Activated naive CD4-positive, alpha-beta T cell (primary cell): ENCODE measurements around the gene RWDD3.

ENCODE experiments used
- DNase-seq, 4 experiments: peaks; one replicate each; lab custom pipeline; 2025; lab: John Stamatoyannopoulos, UW

RWDD3 gene

DNA sequence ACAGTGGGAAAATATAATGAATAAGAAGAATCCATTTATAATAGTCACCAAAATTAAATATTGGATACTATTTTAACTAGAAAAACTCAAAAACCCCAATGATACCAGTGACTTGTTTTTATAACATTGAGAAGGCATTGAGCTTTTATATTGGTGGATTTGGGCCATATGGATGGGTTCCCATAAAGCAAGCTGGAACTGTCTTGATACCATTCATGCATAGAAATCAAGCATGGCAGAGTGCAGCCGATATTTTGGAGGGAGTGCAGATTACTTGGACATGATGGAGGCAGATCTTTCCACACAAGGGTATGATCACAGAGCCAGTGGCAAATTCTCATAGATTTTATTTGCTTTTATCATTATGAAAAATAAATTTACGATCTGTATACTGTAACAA is 3.8 kb upstream of the RWDD3 start:
- no peak for DNase-seq

DNA sequence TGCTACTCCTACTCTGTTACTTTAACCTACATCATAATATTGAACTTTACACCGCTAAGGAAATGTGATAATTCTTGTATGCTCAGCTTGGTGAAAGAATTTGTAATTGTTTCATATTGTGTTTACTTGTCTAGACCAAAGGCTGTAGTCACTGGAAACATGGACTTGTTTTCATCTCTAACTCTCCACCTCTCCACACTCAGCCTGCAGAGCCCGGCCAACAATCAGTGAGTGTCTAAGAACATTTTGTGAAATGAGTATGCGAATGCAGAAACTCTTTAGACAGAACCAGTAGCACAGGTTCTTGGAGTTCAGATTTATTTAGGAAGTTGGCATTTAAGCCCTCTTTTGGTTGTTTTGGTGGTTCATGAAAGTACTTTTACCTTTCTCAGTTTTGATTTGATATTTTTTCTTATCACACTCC is 3.2 kb upstream of the RWDD3 start:
- DNase-seq, result no peak

DNA sequence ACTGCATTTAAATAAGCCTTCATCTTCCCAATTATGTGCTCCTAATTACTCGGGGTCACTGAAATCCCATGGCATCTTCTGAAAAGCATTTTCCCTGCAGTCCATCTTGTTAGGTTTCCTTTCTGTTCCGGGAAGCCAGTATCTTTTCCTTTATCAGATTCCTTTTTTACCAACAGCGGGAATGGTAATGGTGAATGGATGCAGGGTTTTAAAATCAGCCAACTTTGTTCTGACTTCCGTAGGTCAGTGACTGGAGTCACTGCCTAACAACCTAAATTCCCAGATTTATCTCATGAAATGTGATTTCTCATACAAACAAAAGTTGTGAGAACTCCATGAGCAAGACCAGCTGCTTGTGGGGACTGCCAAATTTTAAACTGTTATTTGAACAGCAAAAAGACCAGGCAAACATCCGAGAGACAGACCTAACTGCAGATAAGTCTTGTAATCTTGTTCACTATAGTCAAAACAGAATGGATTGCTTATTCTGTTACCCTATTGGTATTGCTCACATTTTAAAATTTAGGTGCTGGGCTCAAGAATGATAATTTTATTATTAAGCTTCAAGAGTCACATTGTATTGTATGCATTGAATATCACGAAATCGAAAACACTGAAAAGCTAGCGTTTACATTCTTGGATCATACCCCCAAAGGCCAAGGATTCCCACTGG is 1.2 kb upstream of the RWDD3 start:
- DNase-seq, result no peak

DNA sequence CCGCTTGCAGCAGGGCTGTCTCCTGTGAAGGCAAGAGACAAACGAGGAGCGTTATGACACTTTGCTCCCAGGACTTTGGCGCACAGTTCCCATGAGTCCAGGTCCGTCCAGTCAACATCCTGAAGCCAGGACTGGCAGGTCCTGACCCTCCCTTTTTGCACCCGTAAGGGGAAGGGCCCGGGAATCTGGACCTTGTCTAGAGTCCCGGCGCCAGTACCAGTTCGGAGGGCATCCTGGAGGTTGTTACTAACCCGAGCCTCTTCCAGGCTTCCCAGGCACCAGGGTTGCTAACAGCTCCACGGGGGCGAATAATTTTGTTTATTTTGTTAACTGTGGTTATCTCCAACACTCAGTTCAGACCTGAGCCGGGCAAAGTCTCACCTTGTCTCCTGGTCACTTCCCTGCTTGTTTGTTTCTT is 682 bp upstream of the RWDD3 start:
- DNase-seq, result no peak

DNA sequence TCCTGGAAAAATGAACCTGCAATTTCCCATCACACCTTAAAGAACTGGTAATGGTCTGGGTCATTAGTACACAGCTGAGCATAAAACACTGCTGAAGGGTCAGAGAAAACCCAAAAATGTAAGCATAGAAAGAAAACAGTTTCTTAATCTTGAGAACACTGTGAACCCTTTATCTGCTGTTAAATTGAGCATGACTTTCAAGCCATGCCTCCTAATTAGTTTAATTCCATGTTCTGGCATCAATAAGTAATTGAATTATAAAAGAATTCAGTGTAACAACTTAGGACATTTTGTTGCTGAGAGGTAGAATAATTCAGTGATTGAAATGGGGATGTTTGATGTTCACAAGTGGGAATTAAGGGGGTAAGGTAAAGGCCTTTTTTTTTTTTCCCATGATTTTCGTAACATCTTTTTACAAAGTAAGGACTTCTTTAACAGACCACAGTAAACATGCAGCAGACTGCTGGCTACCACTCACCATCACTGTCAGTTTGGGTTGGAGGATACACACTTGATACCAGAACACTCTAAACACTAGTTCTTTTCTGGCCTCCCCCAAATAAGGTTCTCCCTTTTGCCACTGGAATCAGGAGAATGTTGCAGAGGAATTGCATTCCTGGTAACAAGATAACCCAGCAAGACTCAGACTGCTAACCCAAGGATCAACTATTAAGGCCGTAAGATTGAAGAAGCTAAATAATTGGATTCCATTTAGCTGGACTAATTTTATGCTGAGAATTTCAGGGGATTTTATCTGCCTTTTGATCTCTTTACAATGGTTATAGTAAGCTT is 3.0 kb downstream of the RWDD3 start:
- no peak for DNase-seq

DNA sequence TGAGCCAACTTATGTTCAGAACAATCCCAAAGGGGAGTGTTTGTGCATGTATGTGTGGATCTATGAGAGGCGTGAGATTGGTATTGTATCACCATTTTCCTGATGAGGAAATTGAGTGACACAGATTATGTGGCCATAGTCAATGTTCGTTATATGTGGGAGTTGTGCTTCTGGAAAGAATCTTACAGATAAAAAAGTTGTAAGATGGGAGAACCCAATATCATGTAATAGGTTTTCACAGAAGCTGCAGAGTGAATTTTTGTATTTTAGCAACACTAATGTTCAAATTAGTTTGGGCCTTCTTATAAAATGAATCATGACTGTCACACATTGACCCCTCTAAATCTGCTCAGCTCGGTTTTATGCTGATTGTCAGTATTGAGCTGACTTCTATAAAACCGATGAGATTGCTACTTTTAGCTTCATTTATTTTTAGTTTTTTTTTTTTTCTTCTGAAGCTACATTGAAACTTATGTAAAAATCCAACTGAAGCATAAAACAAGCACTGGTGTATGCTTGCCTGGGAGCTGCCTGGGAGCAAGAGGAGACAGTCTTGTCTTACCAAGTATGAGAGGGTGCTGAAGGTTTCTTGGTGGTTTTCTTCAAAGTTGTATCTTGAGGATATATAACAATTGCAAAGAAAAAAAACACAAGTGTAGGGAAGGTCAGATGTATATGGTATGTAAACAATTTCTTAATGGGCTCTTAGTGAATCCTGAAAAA is 4.1 kb downstream of the RWDD3 start:
- no peak for DNase-seq

DNA sequence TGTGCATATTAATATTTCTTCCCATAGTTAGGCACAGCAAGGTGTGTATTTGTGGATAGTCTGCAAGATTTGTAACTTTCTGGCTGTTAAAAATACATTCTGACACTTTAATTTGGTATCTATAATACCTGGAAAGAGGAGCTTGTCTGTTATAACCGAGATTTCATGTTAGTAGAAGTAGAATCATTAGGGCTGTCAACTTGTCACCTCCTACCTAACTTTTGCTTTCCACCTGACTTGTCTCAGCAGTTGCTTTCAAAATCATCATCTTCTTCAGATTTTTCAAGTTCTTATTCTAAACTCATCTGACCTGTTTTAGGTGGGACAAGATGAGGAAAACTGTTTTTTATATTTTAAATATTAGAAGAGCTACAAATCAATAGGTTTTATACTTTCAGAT is 11.0 kb downstream of the RWDD3 start:
- DNase-seq, result no peak

DNA sequence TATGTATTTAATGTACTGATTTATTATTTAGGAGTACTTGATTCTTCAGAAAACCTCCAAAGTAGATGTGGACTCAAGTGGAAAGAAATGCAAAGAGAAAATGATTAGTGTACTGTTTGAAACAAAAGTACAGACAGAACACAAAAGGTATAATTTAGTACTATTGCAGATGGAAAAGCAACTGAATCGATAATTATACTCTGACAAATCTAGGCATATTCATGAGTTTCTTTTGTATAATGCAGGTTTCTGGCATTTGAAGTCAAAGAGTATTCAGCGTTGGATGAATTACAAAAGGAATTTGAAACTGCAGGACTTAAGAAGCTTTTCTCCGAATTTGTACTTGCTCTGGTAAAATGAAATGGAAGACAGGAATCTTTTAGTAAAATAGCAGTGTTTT is 12.5 kb downstream of the RWDD3 start:
- DNase-seq, result no peak

DNA sequence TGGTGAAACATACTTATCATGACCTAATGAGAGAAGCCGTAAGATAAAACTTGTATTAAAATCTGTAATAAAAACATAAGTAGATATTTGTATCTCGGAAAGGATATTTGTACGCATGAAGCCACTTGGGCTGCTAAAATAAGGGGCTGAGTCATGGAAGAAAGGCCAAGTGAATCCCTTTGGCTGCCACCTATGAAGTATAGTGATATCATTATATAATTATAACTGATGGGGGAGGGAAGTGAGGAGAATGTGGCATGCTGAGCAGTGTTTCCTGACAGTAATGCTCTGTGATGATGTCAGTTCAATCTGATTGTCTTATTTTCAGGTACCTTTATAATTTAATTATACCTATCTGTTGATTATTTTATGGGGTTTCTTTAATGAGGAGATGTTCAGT is 13.6 kb downstream of the RWDD3 start:
- DNase-seq, result no peak

DNA sequence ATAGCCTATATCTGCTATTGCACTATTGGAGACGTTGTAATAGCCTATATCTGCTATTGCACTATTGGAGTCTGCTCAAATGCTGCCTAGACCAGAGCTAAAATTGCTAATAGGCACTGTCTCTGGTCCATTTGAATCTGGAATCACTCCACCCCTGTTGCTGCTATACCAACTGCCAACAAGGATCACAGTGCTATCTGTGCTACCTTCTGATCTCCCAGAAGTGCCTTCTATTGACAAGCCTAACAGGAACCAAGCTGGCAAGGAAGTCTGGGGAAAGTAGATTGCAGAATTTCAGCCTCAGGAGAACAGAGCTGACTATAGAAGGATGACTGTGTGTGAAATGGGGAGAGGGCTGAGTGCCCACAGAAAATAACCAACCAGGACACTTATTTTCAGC is 15.9 kb downstream of the RWDD3 start:
- DNase-seq, result no peak

DNA sequence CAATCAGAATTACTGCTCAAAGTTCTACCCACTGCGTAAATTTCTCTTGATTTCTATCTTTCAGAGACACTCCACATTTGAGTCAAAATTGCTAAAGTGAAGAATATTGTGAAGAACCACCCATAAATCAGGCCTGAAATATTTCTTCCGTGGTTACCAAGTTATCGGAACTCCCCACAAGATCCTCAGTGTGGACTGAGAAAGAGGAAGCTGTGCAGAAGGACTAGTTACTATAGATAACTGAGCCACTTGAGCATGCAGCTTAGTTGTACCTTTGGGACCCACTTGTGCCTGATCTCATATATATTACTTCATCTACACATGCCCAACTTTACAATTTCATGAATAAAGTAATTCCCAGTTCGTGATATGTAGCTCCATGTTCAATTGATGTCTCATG is 18.4 kb downstream of the RWDD3 start:
- no peak for DNase-seq

DNA sequence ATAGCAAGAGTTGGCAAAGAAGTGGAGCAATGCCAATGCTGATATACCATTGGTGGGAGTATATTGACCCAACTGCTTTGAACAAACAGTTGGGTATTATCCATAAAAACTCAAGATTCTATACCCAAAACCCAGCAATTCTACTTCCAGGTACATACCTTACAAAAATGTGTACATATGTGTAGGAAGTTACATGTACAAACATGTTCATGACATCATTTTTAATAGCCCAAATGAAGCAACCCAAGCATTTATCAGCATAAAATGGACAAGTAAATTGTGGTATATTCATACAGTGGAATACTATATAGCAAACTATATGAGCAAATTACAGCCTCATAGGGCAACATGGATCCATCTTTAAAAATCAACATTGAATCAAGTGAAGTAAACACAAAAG is 20.9 kb downstream of the RWDD3 start:
- no peak for DNase-seq

DNA sequence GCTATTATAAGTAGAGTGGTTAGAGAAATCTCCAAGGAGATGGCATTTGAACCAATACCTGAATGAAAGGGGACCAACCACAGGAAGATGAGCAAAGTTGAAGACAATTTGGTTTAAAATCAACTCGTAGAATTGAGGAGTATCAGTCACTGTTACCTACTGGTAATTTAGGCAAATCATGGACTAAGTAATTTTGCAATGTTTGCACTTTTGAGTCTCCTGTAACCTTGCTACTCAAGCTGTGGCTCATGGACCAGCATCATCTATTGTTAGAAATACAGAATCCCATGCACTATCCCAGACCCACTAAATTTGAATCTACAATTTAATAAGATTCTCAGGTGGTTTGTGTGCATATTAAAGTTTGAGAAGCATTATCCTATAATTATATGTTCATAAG is 21.8 kb downstream of the RWDD3 start:
- no peak for DNase-seq

DNA sequence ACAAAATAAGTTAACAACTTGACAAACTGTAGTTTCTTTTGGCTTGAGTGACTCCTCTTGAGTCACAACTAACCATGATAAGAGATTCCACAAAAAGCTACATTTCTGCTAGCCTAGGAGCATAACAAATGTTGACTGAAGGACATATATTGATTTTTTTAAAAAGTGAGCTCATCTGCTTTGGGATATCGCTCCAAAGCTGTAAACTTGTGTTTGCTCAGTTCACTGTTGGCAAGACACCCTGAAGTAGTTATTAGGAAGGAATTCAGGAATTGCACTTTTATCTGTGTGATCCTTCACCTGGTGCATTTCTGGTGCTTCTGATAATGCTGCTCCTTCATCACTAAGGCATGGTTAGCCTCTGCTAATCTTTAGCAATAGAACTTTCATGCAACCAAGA is 23.7 kb downstream of the RWDD3 start:
- no peak for DNase-seq

DNA sequence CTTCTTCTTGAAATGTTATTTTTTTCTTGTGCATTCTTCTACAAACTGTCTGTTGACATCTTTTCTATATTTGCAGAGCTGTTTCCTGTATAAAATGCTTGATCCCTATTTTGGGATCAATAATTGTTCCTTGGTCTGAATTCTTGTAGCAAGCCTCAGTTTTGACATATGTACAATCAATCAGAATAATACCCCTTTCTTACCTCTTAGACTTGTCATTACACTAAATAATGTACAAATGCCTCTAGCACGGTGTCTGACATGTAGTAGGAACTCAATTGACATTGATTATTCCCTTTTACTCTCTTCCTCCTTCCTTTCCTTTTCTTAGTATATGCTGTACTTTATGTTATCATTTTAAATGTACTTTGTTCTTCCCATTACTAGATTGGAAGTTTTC is 25.2 kb downstream of the RWDD3 start:
- DNase-seq, result no peak

DNA sequence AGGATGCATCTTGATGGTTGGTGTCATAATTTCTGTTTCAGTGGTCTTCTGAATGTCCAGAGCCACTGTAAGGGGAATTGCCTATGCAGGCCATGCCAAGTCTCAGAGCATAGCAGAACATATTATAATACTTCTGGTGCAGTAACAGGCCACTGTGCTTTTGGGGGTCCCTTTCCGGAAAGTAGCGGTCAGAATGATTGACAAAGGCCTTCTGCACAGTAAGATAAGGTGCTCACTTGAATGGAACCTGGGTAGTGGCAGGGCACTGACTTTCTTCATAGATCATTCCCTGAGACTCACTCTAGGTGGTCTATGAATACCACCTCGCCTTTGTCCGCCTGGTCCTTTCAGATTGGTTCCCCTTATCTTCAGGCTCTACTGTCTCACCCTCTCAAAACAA is 28.9 kb downstream of the RWDD3 start:
- no peak for DNase-seq

DNA sequence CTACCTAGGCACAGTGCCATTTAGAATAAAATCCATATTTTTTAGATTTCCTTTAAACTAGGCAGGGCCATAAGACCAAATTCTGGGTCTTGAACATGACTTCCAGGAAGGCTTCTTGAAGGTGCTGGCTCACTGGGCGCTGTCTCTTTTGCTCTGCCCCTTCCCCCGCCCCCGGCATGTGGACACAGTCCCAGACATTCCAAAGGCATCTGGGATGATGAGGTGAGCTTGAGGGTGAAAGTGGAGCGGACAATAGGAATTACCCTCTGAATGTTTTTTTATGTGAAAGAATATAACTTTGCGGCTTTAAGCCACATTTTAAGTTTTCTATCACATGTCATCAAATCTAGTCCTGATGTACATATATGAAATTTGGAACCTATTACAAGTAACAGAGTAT is 29.4 kb downstream of the RWDD3 start:
- no peak for DNase-seq

DNA sequence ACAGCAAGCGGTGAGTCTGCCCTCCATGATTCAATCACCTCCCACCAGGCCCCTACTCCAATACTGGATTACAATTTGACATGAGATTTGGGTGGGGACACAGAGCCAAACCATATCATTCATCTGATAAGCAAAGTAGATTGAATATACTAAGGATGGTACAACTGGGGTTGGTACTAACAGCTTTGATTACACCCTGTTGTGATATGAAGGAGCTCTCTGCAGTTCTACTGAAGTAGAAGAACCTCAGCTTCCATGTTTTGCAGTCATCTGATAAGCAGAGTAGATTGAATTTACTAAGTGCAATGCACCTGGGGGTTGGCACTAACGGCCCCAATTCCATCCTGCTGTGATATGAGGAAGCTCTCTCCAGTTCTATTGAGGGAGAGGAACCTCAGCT is 31.1 kb downstream of the RWDD3 start:
- no peak for DNase-seq

DNA sequence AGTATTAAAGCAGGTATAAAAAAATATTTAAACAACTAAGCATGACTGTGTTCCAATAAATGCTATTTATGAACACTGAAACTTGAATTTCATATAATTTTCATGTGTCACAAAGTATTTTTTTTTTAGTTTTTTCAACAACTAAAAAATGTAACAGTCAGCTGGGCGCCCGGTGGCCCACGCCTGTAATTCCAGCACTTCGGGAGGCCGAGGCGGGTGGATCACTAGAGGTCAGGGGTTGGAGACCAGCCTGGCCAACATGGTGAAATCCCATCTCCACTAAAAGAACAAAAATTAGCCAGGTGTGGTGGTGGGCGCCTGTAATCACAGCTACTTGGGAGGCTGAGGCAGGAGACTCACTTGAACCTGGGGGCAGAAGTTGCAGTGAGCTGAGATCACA is 42.4 kb downstream of the RWDD3 start:
- no peak for DNase-seq

DNA sequence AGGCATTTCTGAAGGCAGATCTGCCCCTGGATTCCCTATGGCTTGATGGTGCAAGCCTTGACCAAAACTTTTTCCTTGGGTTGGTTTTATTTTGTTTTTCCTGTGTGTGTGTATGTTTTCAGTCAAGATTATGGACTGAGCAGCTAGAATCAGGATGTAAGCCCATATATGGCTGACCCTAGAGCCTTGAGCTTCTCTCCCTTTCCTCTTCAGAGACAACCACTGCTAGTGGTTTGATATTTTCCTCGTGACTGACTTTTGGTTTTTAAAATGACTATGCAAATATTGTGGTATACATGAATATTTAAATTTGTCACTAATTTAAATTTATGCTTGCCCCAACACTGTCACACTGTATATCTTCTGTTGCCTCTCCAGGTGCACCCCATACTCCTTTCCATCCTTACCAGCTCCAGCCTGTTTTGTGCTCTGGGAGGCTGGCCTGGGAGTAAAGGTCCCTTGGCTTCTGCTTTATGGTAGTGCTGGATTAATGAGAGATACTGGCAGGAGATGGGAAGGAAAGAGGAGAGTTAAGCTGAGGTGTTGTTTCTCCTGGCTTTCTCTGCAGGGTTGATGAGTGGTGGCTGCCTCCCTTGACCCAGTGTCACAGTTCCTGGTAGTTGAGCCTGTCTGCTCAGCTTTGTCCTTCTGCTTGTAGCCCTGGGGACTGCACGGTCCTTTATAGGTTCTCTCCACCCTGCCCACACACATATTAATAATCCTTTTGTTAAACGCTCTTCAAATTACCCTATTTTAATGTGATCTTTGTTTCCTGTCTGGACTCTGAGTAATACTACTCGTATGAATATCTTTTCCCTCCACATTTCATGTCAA is 44.4 kb downstream of the RWDD3 start:
- DNase-seq, result no peak

DNA sequence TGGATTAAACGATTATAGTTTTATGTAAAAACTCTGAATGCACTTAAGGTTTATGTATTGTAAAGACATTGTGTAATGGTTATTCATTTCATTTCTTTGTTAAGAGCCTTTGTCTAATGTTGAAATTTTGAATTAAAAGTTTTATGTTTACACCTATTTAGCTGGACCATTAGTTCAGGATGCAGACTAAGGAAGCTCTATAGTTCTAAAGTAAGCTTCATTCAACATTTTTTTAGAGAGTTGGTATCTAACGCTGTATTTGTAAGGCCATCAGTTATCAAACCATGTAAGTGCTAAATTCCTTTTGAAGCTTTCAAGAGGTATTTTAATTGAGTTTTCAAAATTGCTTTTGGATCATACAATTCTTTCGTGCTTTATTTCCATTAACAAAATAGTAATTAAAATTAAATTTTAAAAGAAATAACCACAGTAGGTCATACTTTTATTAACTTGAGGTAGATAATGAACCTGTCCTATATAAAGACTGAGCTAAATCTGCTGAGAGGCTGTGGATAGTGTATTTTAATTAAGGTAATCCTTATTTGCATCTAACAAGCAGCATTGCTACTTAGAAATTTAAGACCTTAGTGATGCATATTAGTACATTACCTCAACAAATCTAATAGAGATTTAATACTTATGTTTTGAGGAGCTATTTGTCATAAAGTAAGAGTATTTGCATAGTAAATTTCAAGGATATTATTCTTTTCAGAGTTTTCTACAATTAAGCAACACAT is 47.9 kb downstream of the RWDD3 start:
- no peak for DNase-seq

DNA sequence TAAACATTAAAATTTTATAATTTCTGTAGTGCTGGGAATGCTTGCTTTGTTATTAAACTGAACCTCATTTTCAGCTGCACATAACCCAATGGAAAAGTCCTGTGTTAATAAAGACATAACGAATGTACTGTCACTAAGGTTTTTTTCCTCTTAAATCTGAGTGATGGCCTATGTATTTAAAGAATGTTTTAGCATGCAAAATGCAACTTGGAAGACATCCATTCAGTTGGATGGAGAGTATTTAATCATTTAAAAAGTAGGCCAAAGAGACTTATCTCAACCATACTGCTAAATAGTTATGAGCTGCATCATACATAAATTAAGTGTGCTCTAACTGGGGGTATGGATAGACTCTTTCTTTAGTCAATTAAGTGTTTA is 48.5 kb downstream of the RWDD3 start:
- no peak for DNase-seq
